ENCODE data around the gene KCNQ1. TPM values are rescaled to one million over a fixed set of nuclear protein-coding genes. Genes with fewer than 3 reads are reported as not detected.

The KCNQ1 gene
- total and polyA plus RNA-seq, 2 donors: 6.3 to 9.1 TPM

- no peak for DNase-seq (ENCODE audit: extremely low spot score)
- no peaks in the 10 kb centered on the region for H3K4me1 ChIP-seq (ENCODE audit: insufficient read depth)
- no peak overlapping the region for H3K27ac ChIP-seq (ENCODE audit: low read depth)
- H3K36me3 ChIP-seq (ENCODE audit: insufficient read depth): no peaks in the 10 kb centered on the region
- WGBS: 85% methylated on average over 7 of the region's 7 CpGs
- no peak overlapping the region for H3K4me3 ChIP-seq (ENCODE audit: low read depth, low read length)
Observed at GRCh38 chr11:2741006-2741376, 296.2 kb downstream of the KCNQ1 start.

GRCh38 chr11:2741377-2742131, 296.7 kb downstream of the KCNQ1 start:
- DNase-seq (ENCODE audit: extremely low spot score): no peak
- 42% methylated on average over 18 of the region's 18 CpGs for WGBS
- Histone ChIP-seq H3K4me1 (ENCODE audit: insufficient read depth) (no peaks in the 10 kb centered on the region), H3K36me3 (ENCODE audit: insufficient read depth) (no peaks in the 10 kb centered on the region), H3K4me3 (ENCODE audit: low read depth, low read length) (no peak overlapping the region), H3K27ac (ENCODE audit: low read depth) (peak overlapping the region; percentile 76)

- no peak for DNase-seq (ENCODE audit: extremely low spot score)
- Histone ChIP-seq H3K4me1 (ENCODE audit: insufficient read depth) (no peaks in the 10 kb centered on the region), H3K27ac (ENCODE audit: low read depth) (peak overlapping the region; percentile 76), H3K4me3 (ENCODE audit: low read depth, low read length) (no peak overlapping the region), H3K36me3 (ENCODE audit: insufficient read depth) (no peaks in the 10 kb centered on the region)
- WGBS: 89% methylated on average over 5 of the region's 5 CpGs
Observed at GRCh38 chr11:2742201-2742600, 297.4 kb downstream of the KCNQ1 start.

GRCh38 chr11:2742611-2743426, 298.0 kb downstream of the KCNQ1 start:
- H3K36me3 ChIP-seq (ENCODE audit: insufficient read depth): no peaks in the 10 kb centered on the region
- no peaks in the 10 kb centered on the region for H3K4me1 ChIP-seq (ENCODE audit: insufficient read depth)
- 89% methylated on average over 20 of the region's 20 CpGs for WGBS
- DNase-seq (ENCODE audit: extremely low spot score): no peak
- H3K27ac ChIP-seq (ENCODE audit: low read depth): peak overlapping the region; percentile 76
- no peak overlapping the region for H3K4me3 ChIP-seq (ENCODE audit: low read depth, low read length)

- 94% methylated on average over 21 of the region's 21 CpGs for WGBS
- no peaks in the 10 kb centered on the region for H3K4me1 ChIP-seq (ENCODE audit: insufficient read depth)
- H3K36me3 ChIP-seq (ENCODE audit: insufficient read depth): no peaks in the 10 kb centered on the region
- no peak overlapping the region for H3K27ac ChIP-seq (ENCODE audit: low read depth)
- no peak for DNase-seq (ENCODE audit: extremely low spot score)
- H3K4me3 ChIP-seq (ENCODE audit: low read depth, low read length): no peak overlapping the region
Observed at GRCh38 chr11:2743427-2744110, 298.8 kb downstream of the KCNQ1 start.

GRCh38 chr11:2744166-2744565, 299.4 kb downstream of the KCNQ1 start:
- no peak overlapping the region for H3K4me3 ChIP-seq (ENCODE audit: low read depth, low read length)
- H3K27ac ChIP-seq (ENCODE audit: low read depth): no peak overlapping the region
- WGBS: 98% methylated on average over 9 of the region's 9 CpGs
- no peaks in the 10 kb centered on the region for H3K4me1 ChIP-seq (ENCODE audit: insufficient read depth)
- DNase-seq (ENCODE audit: extremely low spot score): no peak
- no peaks in the 10 kb centered on the region for H3K36me3 ChIP-seq (ENCODE audit: insufficient read depth)

GRCh38 chr11:2745511-2745910, 300.7 kb downstream of the KCNQ1 start:
- 95% methylated on average over 14 of the region's 14 CpGs for WGBS
- Histone ChIP-seq H3K27ac (ENCODE audit: low read depth) (no peak overlapping the region), H3K4me3 (ENCODE audit: low read depth, low read length) (no peak overlapping the region), H3K36me3 (ENCODE audit: insufficient read depth) (no peaks in the 10 kb centered on the region), H3K4me1 (ENCODE audit: insufficient read depth) (no peaks in the 10 kb centered on the region)
- DNase-seq (ENCODE audit: extremely low spot score): no peak

- no peak overlapping the region for H3K27ac ChIP-seq (ENCODE audit: low read depth)
- WGBS: 85% methylated on average over 24 of the region's 24 CpGs
- DNase-seq (ENCODE audit: extremely low spot score): no peak
- no peaks in the 10 kb centered on the region for H3K36me3 ChIP-seq (ENCODE audit: insufficient read depth)
- no peak overlapping the region for H3K4me3 ChIP-seq (ENCODE audit: low read depth, low read length)
- H3K4me1 ChIP-seq (ENCODE audit: insufficient read depth): no peaks in the 10 kb centered on the region
Observed at GRCh38 chr11:2746401-2747247, 301.8 kb downstream of the KCNQ1 start.

- Histone ChIP-seq H3K36me3 (ENCODE audit: insufficient read depth) (no peaks in the 10 kb centered on the region), H3K4me1 (ENCODE audit: insufficient read depth) (no peaks in the 10 kb centered on the region), H3K4me3 (ENCODE audit: low read depth, low read length) (no peak overlapping the region), H3K27ac (ENCODE audit: low read depth) (no peak overlapping the region)
- whole genome bisulfite sequencing: 84% methylated on average over 16 of the region's 16 CpGs
- no peak for DNase-seq (ENCODE audit: extremely low spot score)
Observed at GRCh38 chr11:2747248-2748027, 302.6 kb downstream of the KCNQ1 start.

- Histone ChIP-seq H3K27ac (ENCODE audit: low read depth) (no peak overlapping the region), H3K4me1 (ENCODE audit: insufficient read depth) (no peaks in the 10 kb centered on the region), H3K4me3 (ENCODE audit: low read depth, low read length) (no peak overlapping the region), H3K36me3 (ENCODE audit: insufficient read depth) (no peaks in the 10 kb centered on the region)
- 84% methylated on average over 11 of the region's 11 CpGs for WGBS
- no peak for DNase-seq (ENCODE audit: extremely low spot score)
Observed at GRCh38 chr11:2748061-2748813, 303.4 kb downstream of the KCNQ1 start.

- H3K27ac ChIP-seq (ENCODE audit: low read depth): no peak overlapping the region
- H3K4me1 ChIP-seq (ENCODE audit: insufficient read depth): no peaks in the 10 kb centered on the region
- no peaks in the 10 kb centered on the region for H3K36me3 ChIP-seq (ENCODE audit: insufficient read depth)
- no peak for DNase-seq (ENCODE audit: extremely low spot score)
- WGBS: 97% methylated on average over 17 of the region's 17 CpGs
- no peak overlapping the region for H3K4me3 ChIP-seq (ENCODE audit: low read depth, low read length)
Observed at GRCh38 chr11:2748814-2749554, 304.2 kb downstream of the KCNQ1 start.

All from urinary bladder (tissue), 4 donors.